HepG2 (cell line): ENCODE data around the gene GLG1. TPM values are rescaled to one million over a fixed set of nuclear protein-coding genes. Genes with fewer than 3 reads are reported as not detected.

Experiments used
- AHDC1 ChIP-seq: sonication (generic); formaldehyde crosslinking; IDR thresholded peaks from 2 replicates; pipeline ENCODE4 v1.5.1; 2020; ENCODE audit warnings: mild to moderate bottlenecking, missing genetic modification reagents, borderline replicate concordance
- ATF7-NPFF ChIP-seq: sonication (generic); formaldehyde crosslinking; IDR thresholded peaks from 2 replicates; pipeline ENCODE4 v1.8.1; 2023; ENCODE audit warnings: mild to moderate bottlenecking, low read depth, missing genetic modification reagents, moderate library complexity
- ELF3 ChIP-seq: IDR thresholded peaks from 2 replicates; pipeline ENCODE4 v1.6.1; 2016; ENCODE audit warnings: missing genetic modification reagents, missing compliant biosample characterization
- EP300 ChIP-seq, 3 experiments: sonication (generic) in 1 of 3; formaldehyde crosslinking in 1 of 3; IDR thresholded peaks; 2 replicates each; pipeline versions ENCODE4 v1.5.1 to v1.6.1; 2011 to 2020; ENCODE audit warnings: low read depth in 2 of 3, low read length in 2 of 3, borderline replicate concordance in 1 of 3, improper control_type of control experiment in 1 of 3, mild to moderate bottlenecking in 1 of 3, missing genetic modification reagents in 1 of 3, moderate library complexity in 1 of 3
- FOXK1 ChIP-seq: sonication (generic); formaldehyde crosslinking; IDR thresholded peaks from 2 replicates; pipeline ENCODE4 v1.4.0; 2020; ENCODE audit warnings: low read depth, missing genetic modification reagents, borderline replicate concordance
- FOXP4 ChIP-seq: sonication (generic); formaldehyde crosslinking; IDR thresholded peaks from 2 replicates; pipeline ENCODE4 v1.4.0; 2020; ENCODE audit warnings: missing genetic modification reagents
- ISL2 ChIP-seq: sonication (generic); formaldehyde crosslinking; IDR thresholded peaks from 2 replicates; pipeline ENCODE4 v1.5.0; 2020; ENCODE audit warnings: missing genetic modification reagents
- ZIK1 ChIP-seq: sonication (generic); formaldehyde crosslinking; IDR thresholded peaks from 2 replicates; pipeline ENCODE4 v1.5.0; 2020; ENCODE audit warnings: mild to moderate bottlenecking, low read depth, missing genetic modification reagents, borderline replicate concordance
- ZNF503 ChIP-seq: sonication (generic); formaldehyde crosslinking; IDR thresholded peaks from 2 replicates; pipeline ENCODE4 v1.4.0; 2020; ENCODE audit warnings: missing genetic modification reagents
- polyA plus RNA-seq, 8 experiments: library from polyadenylated mRNA; depleted of rRNA in 3 of 8; stranded (reverse) in 7 of 8; unstranded in 1 of 8; fragments of >200 nt; fragmentation: Illumina TruSeq in 4 of 8; extraction: Trizol in 4 of 8; gene quantifications; 2 replicates each; pipeline versions ENCODE4 v1.2.1 to v1.2.3, GENCODE V29; 2011 to 2016; ENCODE audit warnings: low read depth in 4 of 8, missing spikeins in 1 of 8, mixed read lengths in 1 of 8; ENCODE audit not compliant: insufficient read depth in 1 of 8
- total RNA-seq, 5 experiments: library from RNA; depleted of rRNA; stranded (reverse); fragments of >200 nt; fragmentation: Illumina TruSeq; extraction: Trizol; gene quantifications; 2 replicates each; pipeline ENCODE4 v1.2.3, GENCODE V29; 2016; ENCODE audit warnings: low read depth in 1 of 5
- TF ChIP-seq, protein P1 (sequence below): sonication (generic); formaldehyde crosslinking; IDR thresholded peaks from 2 replicates; pipeline ENCODE4 v1.4.0; 2020; ENCODE audit warnings: missing genetic modification reagents
- TF ChIP-seq, protein P2 (sequence below): sonication (generic); formaldehyde crosslinking; IDR thresholded peaks from 2 replicates; pipeline ENCODE4 v1.5.1; 2020; ENCODE audit warnings: mild to moderate bottlenecking, moderate library complexity, missing genetic modification reagents

GLG1 gene
- total and polyA plus RNA-seq, 2 of the 13 experiments (the other 11 are each of a cell fraction or from before 2014, with no cell fraction given), result 87.7 to 141 TPM

- TF ChIP-seq AHDC1, result peak; percentile 78; the same call in 1 of the 2 replicates
- TF ChIP-seq EP300 (IDR thresholded peaks at IDR 0.05; ENCODE audit: low read depth in 2 of 2, low read length in 2 of 2), result no peak
- no peak for TF ChIP-seq EP300 (CRISPR knock-in tag; IDR thresholded peaks at IDR 0.05; ENCODE audit: borderline replicate concordance)
- no peak for TF ChIP-seq ZIK1 (CRISPR knock-in tag)
- TF ChIP-seq FOXK1, result peak; percentile 80
- TF ChIP-seq, protein P1, sequence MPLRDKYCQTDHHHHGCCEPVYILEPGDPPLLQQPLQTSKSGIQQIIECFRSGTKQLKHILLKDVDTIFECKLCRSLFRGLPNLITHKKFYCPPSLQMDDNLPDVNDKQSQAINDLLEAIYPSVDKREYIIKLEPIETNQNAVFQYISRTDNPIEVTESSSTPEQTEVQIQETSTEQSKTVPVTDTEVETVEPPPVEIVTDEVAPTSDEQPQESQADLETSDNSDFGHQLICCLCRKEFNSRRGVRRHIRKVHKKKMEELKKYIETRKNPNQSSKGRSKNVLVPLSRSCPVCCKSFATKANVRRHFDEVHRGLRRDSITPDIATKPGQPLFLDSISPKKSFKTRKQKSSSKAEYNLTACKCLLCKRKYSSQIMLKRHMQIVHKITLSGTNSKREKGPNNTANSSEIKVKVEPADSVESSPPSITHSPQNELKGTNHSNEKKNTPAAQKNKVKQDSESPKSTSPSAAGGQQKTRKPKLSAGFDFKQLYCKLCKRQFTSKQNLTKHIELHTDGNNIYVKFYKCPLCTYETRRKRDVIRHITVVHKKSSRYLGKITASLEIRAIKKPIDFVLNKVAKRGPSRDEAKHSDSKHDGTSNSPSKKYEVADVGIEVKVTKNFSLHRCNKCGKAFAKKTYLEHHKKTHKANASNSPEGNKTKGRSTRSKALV (CRISPR knock-in tag), result 0 out of 2 replicates have a peak, but pooled peaks have one; percentile 39
- peak; percentile 30; the same call in 1 of the 2 replicates for TF ChIP-seq ELF3 (CRISPR knock-in tag)
- peak; percentile 54; the same call in 1 of the 2 replicates for TF ChIP-seq ZNF503
- TF ChIP-seq ATF7-NPFF (CRISPR knock-in tag), result no peak
- TF ChIP-seq, protein P2, sequence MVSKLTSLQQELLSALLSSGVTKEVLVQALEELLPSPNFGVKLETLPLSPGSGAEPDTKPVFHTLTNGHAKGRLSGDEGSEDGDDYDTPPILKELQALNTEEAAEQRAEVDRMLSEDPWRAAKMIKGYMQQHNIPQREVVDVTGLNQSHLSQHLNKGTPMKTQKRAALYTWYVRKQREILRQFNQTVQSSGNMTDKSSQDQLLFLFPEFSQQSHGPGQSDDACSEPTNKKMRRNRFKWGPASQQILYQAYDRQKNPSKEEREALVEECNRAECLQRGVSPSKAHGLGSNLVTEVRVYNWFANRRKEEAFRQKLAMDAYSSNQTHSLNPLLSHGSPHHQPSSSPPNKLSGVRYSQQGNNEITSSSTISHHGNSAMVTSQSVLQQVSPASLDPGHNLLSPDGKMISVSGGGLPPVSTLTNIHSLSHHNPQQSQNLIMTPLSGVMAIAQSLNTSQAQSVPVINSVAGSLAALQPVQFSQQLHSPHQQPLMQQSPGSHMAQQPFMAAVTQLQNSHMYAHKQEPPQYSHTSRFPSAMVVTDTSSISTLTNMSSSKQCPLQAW (CRISPR knock-in tag), result peak; percentile 95
- peak; percentile 74 for TF ChIP-seq FOXP4
- peak; percentile 40; the same call in 1 of the 2 replicates for TF ChIP-seq ISL2 (CRISPR knock-in tag)
These were observed 28.4 kb upstream of the GLG1 start (continued) for GRCh38 chr16:74635303-74635702.
